GM21825 (cell line): ENCODE data around the gene SFSWAP.
A peak's percentile ranks its signal among the peaks of the same experiment; 100 is the strongest.
"Not testable (repeated sequence)": the region's sequence is repeated elsewhere in the genome, so short reads cannot be mapped to it uniquely, and the experiment has no call there.

ENCODE experiments used
- ATAC-seq: cut with Tn5 transposase; IDR thresholded peaks from one replicate; pipeline ENCODE4 v1.9.1; 2021; ENCODE audit warnings: mild to moderate bottlenecking, moderate library complexity; ENCODE audit not compliant: unreplicated experiment

The SFSWAP gene

GRCh38 chr12:131679186-131679585, 31.7 kb upstream of the SFSWAP start:
- not testable (repeated sequence) for ATAC-seq

- not testable (repeated sequence) for ATAC-seq
These were observed 31.1 kb upstream of the SFSWAP start for GRCh38 chr12:131679816-131680215.

- ATAC-seq, result not testable (repeated sequence)
These were observed 30.3 kb upstream of the SFSWAP start for GRCh38 chr12:131680392-131681256.

GRCh38 chr12:131681257-131681620, 29.7 kb upstream of the SFSWAP start:
- ATAC-seq, result no peak

GRCh38 chr12:131681746-131682509, 29.0 kb upstream of the SFSWAP start:
- peak; percentile 100 for ATAC-seq

- ATAC-seq, result peak; percentile 12
These were observed 28.4 kb upstream of the SFSWAP start for GRCh38 chr12:131682510-131682895.

- ATAC-seq, result no peak
These were observed 27.4 kb upstream of the SFSWAP start for GRCh38 chr12:131683266-131684014.

GRCh38 chr12:131684015-131684725, 26.7 kb upstream of the SFSWAP start:
- ATAC-seq, result no peak

GRCh38 chr12:131687346-131688125, 23.4 kb upstream of the SFSWAP start:
- ATAC-seq, result no peak

- no peak for ATAC-seq
These were observed 22.6 kb upstream of the SFSWAP start for GRCh38 chr12:131688131-131688844.

- ATAC-seq, result no peak
These were observed 22.1 kb upstream of the SFSWAP start for GRCh38 chr12:131688845-131689154.

- ATAC-seq, result no peak
These were observed 20.6 kb upstream of the SFSWAP start for GRCh38 chr12:131690320-131690719.

- ATAC-seq, result no peak
These were observed 18.5 kb upstream of the SFSWAP start for GRCh38 chr12:131692431-131692830.

- ATAC-seq, result no peak
These were observed 17.7 kb upstream of the SFSWAP start for GRCh38 chr12:131693149-131693548.

GRCh38 chr12:131694116-131694838, 16.6 kb upstream of the SFSWAP start:
- no peak for ATAC-seq

- ATAC-seq, result no peak
These were observed 14.9 kb upstream of the SFSWAP start for GRCh38 chr12:131695968-131696367.

GRCh38 chr12:131698286-131698685, 12.6 kb upstream of the SFSWAP start:
- ATAC-seq, result no peak

- no peak for ATAC-seq
These were observed 11.5 kb upstream of the SFSWAP start for GRCh38 chr12:131699434-131699833.

GRCh38 chr12:131700271-131700670, 10.6 kb upstream of the SFSWAP start:
- no peak for ATAC-seq
